IPS-15b (cell line): ENCODE data around the gene FZR1.
"Not testable (repeated sequence)": the region's sequence is repeated elsewhere in the genome, so short reads cannot be mapped to it uniquely, and the experiment has no call there.

Source experiments
- H3K27me3 ChIP-seq: one replicate; pipeline ENCODE4 v1.6.1; 2013; ENCODE audit warnings: low read length; ENCODE audit not compliant: control insufficient read depth, insufficient read depth
- H3K36me3 ChIP-seq: one replicate; pipeline ENCODE4 v1.6.1; 2013; ENCODE audit warnings: low read length; ENCODE audit not compliant: control insufficient read depth, insufficient read depth
- H3K4me1 ChIP-seq: one replicate; pipeline ENCODE4 v1.6.1; 2013; ENCODE audit warnings: mild to moderate bottlenecking, low read length; ENCODE audit not compliant: control insufficient read depth, insufficient read depth
- H3K4me3 ChIP-seq: one replicate; pipeline ENCODE4 v1.5.1; 2013; ENCODE audit warnings: low read depth, low read length
- H3K9ac ChIP-seq: one replicate; pipeline ENCODE4 v1.6.1; 2013; ENCODE audit warnings: low read depth, mild to moderate bottlenecking, low read length
- H3K9me3 ChIP-seq: one replicate; pipeline ENCODE4 v1.6.1; 2013; ENCODE audit warnings: mild to moderate bottlenecking, low read length; ENCODE audit not compliant: control insufficient read depth, insufficient read depth

The FZR1 gene

GRCh38 chr19:3570042-3570441 lies 63.9 kb downstream of the FZR1 start:
- H3K9ac ChIP-seq, H3K4me1 ChIP-seq: not testable (repeated sequence)

GRCh38 chr19:3570606-3571011 lies 64.5 kb downstream of the FZR1 start:
- Histone ChIP-seq H3K36me3 (peaks cover 3% of the 10 kb centered on the region), H3K9ac (no peak overlapping the region), H3K27me3 (no peaks in the 10 kb centered on the region), H3K4me3 (no peak overlapping the region), H3K4me1 (no peaks in the 10 kb centered on the region), H3K9me3 (no peaks in the 10 kb centered on the region)

More at GRCh38 chr19:3570042-3570441, 63.9 kb downstream of the FZR1 start:
- H3K36me3 ChIP-seq, H3K27me3 ChIP-seq, H3K4me3 ChIP-seq, H3K9me3 ChIP-seq: not testable (repeated sequence)

- Histone ChIP-seq H3K4me3 (peak overlapping the region; percentile 39), H3K36me3 (peaks cover 3% of the 10 kb centered on the region), H3K4me1 (no peaks in the 10 kb centered on the region), H3K27me3 (no peaks in the 10 kb centered on the region), H3K9ac (no peak overlapping the region), H3K9me3 (no peaks in the 10 kb centered on the region)
Measured at GRCh38 chr19:3572132-3572854, 66.2 kb downstream of the FZR1 start.

- H3K4me1 ChIP-seq = no peaks in the 10 kb centered on the region
- peaks cover 3% of the 10 kb centered on the region for H3K36me3 ChIP-seq
- H3K27me3 ChIP-seq = no peaks in the 10 kb centered on the region
- H3K9ac ChIP-seq = peak within 1 kb of the TSS; percentile 37
- H3K9me3 ChIP-seq = no peaks in the 10 kb centered on the region
- H3K4me3 ChIP-seq = peak within 1 kb of the TSS; percentile 82
Measured at GRCh38 chr19:3572855-3573161, 66.7 kb downstream of the FZR1 start, which contains the start of gene HMG20B. HMG20B (plus strand) TSS chr19:3572944; CDS start chr19:3573310, 366 bp downstream.

- no peaks in the 10 kb centered on the region for H3K27me3 ChIP-seq
- no peaks in the 10 kb centered on the region for H3K4me1 ChIP-seq
- peak overlapping the region; percentile 37 for H3K9ac ChIP-seq
- no peaks in the 10 kb centered on the region for H3K9me3 ChIP-seq
- peak overlapping the region; percentile 82 for H3K4me3 ChIP-seq
- H3K36me3 ChIP-seq = peaks cover 3% of the 10 kb centered on the region
Measured at GRCh38 chr19:3573162-3573857, 67.2 kb downstream of the FZR1 start.

- Histone ChIP-seq H3K9me3 (no peaks in the 10 kb centered on the region), H3K27me3 (no peaks in the 10 kb centered on the region), H3K9ac (no peak overlapping the region), H3K36me3 (peaks cover 3% of the 10 kb centered on the region), H3K4me3 (peak overlapping the region; percentile 82), H3K4me1 (no peaks in the 10 kb centered on the region)
Measured at GRCh38 chr19:3573858-3574637, 67.9 kb downstream of the FZR1 start.

- no peaks in the 10 kb centered on the region for H3K9me3 ChIP-seq
- no peaks in the 10 kb centered on the region for H3K27me3 ChIP-seq
- H3K36me3 ChIP-seq = peaks cover 3% of the 10 kb centered on the region
- no peaks in the 10 kb centered on the region for H3K4me1 ChIP-seq
- no peak overlapping the region for H3K4me3 ChIP-seq
- H3K9ac ChIP-seq = no peak overlapping the region
Measured at GRCh38 chr19:3575260-3575741, 69.2 kb downstream of the FZR1 start.

- peak overlapping the region; percentile 65 for H3K4me3 ChIP-seq
- no peaks in the 10 kb centered on the region for H3K9me3 ChIP-seq
- peaks cover 3% of the 10 kb centered on the region for H3K36me3 ChIP-seq
- no peak overlapping the region for H3K9ac ChIP-seq
- H3K27me3 ChIP-seq = no peaks in the 10 kb centered on the region
- H3K4me1 ChIP-seq = no peaks in the 10 kb centered on the region
Measured at GRCh38 chr19:3575949-3576673, 70.0 kb downstream of the FZR1 start.

- peak overlapping the region; percentile 65 for H3K4me3 ChIP-seq
- no peaks in the 10 kb centered on the region for H3K27me3 ChIP-seq
- H3K9ac ChIP-seq = no peak overlapping the region
- H3K9me3 ChIP-seq = no peaks in the 10 kb centered on the region
- H3K36me3 ChIP-seq = peaks cover 3% of the 10 kb centered on the region
- H3K4me1 ChIP-seq = no peaks in the 10 kb centered on the region
Measured at GRCh38 chr19:3576696-3577443, 70.8 kb downstream of the FZR1 start.

- no peaks in the 10 kb centered on the region for H3K27me3 ChIP-seq
- peak overlapping the region; percentile 41 for H3K4me3 ChIP-seq
- no peaks in the 10 kb centered on the region for H3K4me1 ChIP-seq
- H3K9me3 ChIP-seq = no peaks in the 10 kb centered on the region
- H3K36me3 ChIP-seq = peaks cover 3% of the 10 kb centered on the region
- no peak overlapping the region for H3K9ac ChIP-seq
Measured at GRCh38 chr19:3577723-3578344, 71.7 kb downstream of the FZR1 start.
